Endothelial cell of umbilical vein (primary cell): ENCODE results near the gene ZNF317. TPM values are rescaled to one million over a fixed set of nuclear protein-coding genes. Genes with fewer than 3 reads are reported as not detected.

Experiments
- BruUV-seq: library from RNA; stranded (reverse); fragments of 400-500 nt; replicated peaks from 2 replicates; lab custom pipeline; 2021; lab: Mats Ljungman, UMichigan
- CTCF ChIA-PET: fragments of 300-600, 350-600 bp; sonication (Branson Sonifier 250); formaldehyde crosslinking; loops from one replicate; lab custom pipeline; 2021; ENCODE audit warnings: antibody characterized with exemption, inconsistent platforms; lab: Charles Lee
- POLR2A ChIA-PET: fragments of 300-600, 350-600 bp; sonication (Branson Sonifier 250); formaldehyde crosslinking; loops from one replicate; lab custom pipeline; 2021; ENCODE audit warnings: antibody characterized with exemption, inconsistent platforms; lab: Charles Lee
- DNase-seq: peaks from one replicate; pipeline ENCODE4 v3.0.0-alpha.2; 2011; ENCODE audit warnings: low read depth, low spot score
- FAIRE-seq: peaks from 2 replicates; lab custom pipeline; 2011; peaks lifted over from hg19 to GRCh38; lab: Jason Lieb, UNC
- H2AFZ ChIP-seq: 2 replicates; pipeline ENCODE4 v1.6.0; 2012; ENCODE audit warnings: low read depth, low read length, control low read depth, inconsistent platforms
- H3K27ac ChIP-seq: 2 replicates; pipeline ENCODE4 v1.5.1; 2011; ENCODE audit warnings: low read depth, mild to moderate bottlenecking, control low read depth, low read length, moderate library complexity; ENCODE audit not compliant: insufficient read depth
- H3K27me3 ChIP-seq, 2 experiments: 2 replicates each; pipeline versions ENCODE4 v1.6.0 to v1.6.1; 2011; ENCODE audit warnings: low read length in 2 of 2, mixed read lengths in 1 of 2; ENCODE audit not compliant: control insufficient read depth in 2 of 2, insufficient read depth in 2 of 2
- H3K36me3 ChIP-seq, 2 experiments: 2 replicates in 1 of 2; 3 replicates in 1 of 2; pipeline ENCODE4 v1.5.1; 2011; ENCODE audit warnings: low read length in 2 of 2, mild to moderate bottlenecking in 1 of 2, moderate library complexity in 1 of 2; ENCODE audit not compliant: control insufficient read depth in 2 of 2, insufficient read depth in 2 of 2; ENCODE audit errors: extremely low read depth in 1 of 2
- H3K4me1 ChIP-seq: 3 replicates; pipeline ENCODE4 v1.5.1; 2011; ENCODE audit warnings: mild to moderate bottlenecking, low read length; ENCODE audit not compliant: control insufficient read depth, insufficient read depth; ENCODE audit errors: extremely low read depth
- H3K4me2 ChIP-seq: 2 replicates; pipeline ENCODE4 v1.6.1; 2011; ENCODE audit warnings: low read length, control low read depth, mixed read lengths; ENCODE audit not compliant: insufficient read depth
- H3K4me3 ChIP-seq, 3 experiments: fragments of 200-600 bp in 1 of 3; sonication (generic), shearing (Covaris generic) in 1 of 3; replicated peaks in 1 of 3; 2 replicates each; pipeline ENCODE4 v1.5.1; 2011 to 2016; ENCODE audit warnings: control low read depth in 3 of 3, low read length in 3 of 3, mild to moderate bottlenecking in 2 of 3, inconsistent platforms in 1 of 3, low read depth in 1 of 3, moderate library complexity in 1 of 3; ENCODE audit not compliant: insufficient read depth in 1 of 3
- H3K79me2 ChIP-seq: 2 replicates; pipeline ENCODE4 v1.6.0; 2012; ENCODE audit warnings: low read length, inconsistent platforms; ENCODE audit not compliant: control insufficient read depth, insufficient read depth
- H3K9ac ChIP-seq: replicated peaks from 2 replicates; pipeline ENCODE3; 2011; ENCODE audit warnings: low read length, control low read depth; ENCODE audit not compliant: insufficient read depth; ENCODE audit errors: extremely low read depth
- H3K9me1 ChIP-seq: replicated peaks from 3 replicates; pipeline ENCODE4 v1.6.0; 2011; ENCODE audit warnings: mild to moderate bottlenecking, low read length; ENCODE audit not compliant: control insufficient read depth, insufficient read depth; ENCODE audit errors: extremely low read depth
- H3K9me3 ChIP-seq: replicated peaks from 2 replicates; pipeline ENCODE4 v1.5.1; 2012; ENCODE audit warnings: low read length, inconsistent platforms; ENCODE audit not compliant: control insufficient read depth, insufficient read depth
- H4K20me1 ChIP-seq: replicated peaks from 2 replicates; pipeline ENCODE3; 2011; ENCODE audit warnings: mild to moderate bottlenecking, low read length; ENCODE audit not compliant: control insufficient read depth, insufficient read depth; ENCODE audit errors: extremely low read depth
- CTCF ChIP-seq, 2 donors: IDR thresholded peaks; 1 replicate in 1 of 2; 2 replicates in 1 of 2; pipeline ENCODE4 v1.5.1; 2011; ENCODE audit warnings: low read length in 2 of 2, mild to moderate bottlenecking in 2 of 2, moderate library complexity in 2 of 2, control low read depth in 1 of 2, inconsistent platforms in 1 of 2, low read depth in 1 of 2; ENCODE audit not compliant: insufficient read depth in 1 of 2; ENCODE audit errors: extremely low read depth in 1 of 2
- EZH2 ChIP-seq: IDR thresholded peaks from 2 replicates; pipeline ENCODE4 v1.6.1; 2012; ENCODE audit warnings: borderline replicate concordance, low read depth, mild to moderate bottlenecking, moderate library complexity, low read length, inconsistent platforms; ENCODE audit not compliant: severe bottlenecking
- FOS ChIP-seq: IDR thresholded peaks from 2 replicates; pipeline ENCODE4 v1.6.1; 2011; ENCODE audit warnings: mild to moderate bottlenecking, low read length, moderate library complexity, borderline replicate concordance; ENCODE audit not compliant: insufficient read depth
- GATA2 ChIP-seq: IDR thresholded peaks from 2 replicates; pipeline ENCODE4 v1.7.0; 2011; ENCODE audit warnings: low read depth, mild to moderate bottlenecking, moderate library complexity, mixed read lengths, low read length; ENCODE audit not compliant: insufficient read length, insufficient read depth
- JUN ChIP-seq: IDR thresholded peaks from 2 replicates; pipeline ENCODE4 v1.6.1; 2011; ENCODE audit warnings: borderline replicate concordance, low read depth; ENCODE audit not compliant: insufficient read length, insufficient read depth
- MAX ChIP-seq: IDR thresholded peaks from 2 replicates; pipeline ENCODE4 v1.6.1; 2011; ENCODE audit not compliant: insufficient read depth, insufficient read length
- MYC ChIP-seq: IDR thresholded peaks from one replicate; pipeline ENCODE4 v1.6.1; 2011; ENCODE audit warnings: mild to moderate bottlenecking, low read depth, low read length
- POLR2A ChIP-seq: IDR thresholded peaks from 2 replicates; pipeline ENCODE4 v1.6.1; 2012; ENCODE audit warnings: low read depth, mild to moderate bottlenecking, control low read depth, low read length
- POLR2AphosphoS5 ChIP-seq: IDR thresholded peaks from 2 replicates; pipeline ENCODE4 v1.6.1; 2012; ENCODE audit warnings: low read depth, mild to moderate bottlenecking, control low read depth, low read length, moderate library complexity; ENCODE audit not compliant: insufficient read depth
- dilution Hi-C: fragments of 300-500 bp; cut with MboI; formaldehyde crosslinking; loops from one replicate; pipeline ENCODE4 v1.15.0; 2019; ENCODE audit warnings: low sequenced_read_pairs; ENCODE audit not compliant: extremely low pct_ligation_motif_present
- intact Hi-C: fragments of 100-400 bp; cut with micrococcal nuclease; formaldehyde crosslinking; loops from one replicate; pipeline ENCODE4 v1.10.0; 2022
- polyA plus RNA-seq, 4 experiments: library from polyadenylated mRNA; depleted of rRNA in 3 of 4; stranded (reverse) in 3 of 4; unstranded in 1 of 4; fragments of >200 nt; gene quantifications; 2 replicates each; pipeline versions ENCODE4 v1.2.1 to v1.2.3, GENCODE V29; 2011 to 2012; ENCODE audit warnings: missing spikeins in 1 of 4
- total RNA-seq: library from RNA; stranded (reverse); gene quantifications from 2 replicates; pipeline ENCODE4 v1.2.3, GENCODE V29; 2021

Gene ZNF317
- total and polyA plus RNA-seq, 2 donors (not counting 3 experiments of a cell fraction or from before 2014, with no cell fraction given) = 14.2 to 29.5 TPM

DNA sequence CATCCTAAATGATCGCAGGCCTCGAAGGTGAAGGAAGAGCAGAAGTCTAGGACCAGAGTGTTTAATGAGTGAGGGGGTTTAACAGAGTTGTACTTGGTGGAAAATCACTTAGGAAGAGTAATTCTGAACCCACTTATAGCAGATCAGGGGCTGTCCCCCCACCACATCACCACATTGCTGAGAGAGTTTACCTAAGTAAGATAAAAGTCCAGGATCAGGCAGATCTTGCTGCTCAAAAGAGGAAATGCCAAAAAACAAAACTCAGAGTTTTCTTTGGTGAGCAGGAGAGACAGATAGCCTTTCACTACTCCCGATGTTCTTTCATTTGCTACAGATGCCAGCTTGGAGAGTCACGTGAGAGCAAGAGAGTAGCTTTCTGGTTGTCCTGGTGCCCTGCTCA lies 15.4 kb downstream of the ZNF317 start:
- ChIA-PET CTCF (no interaction called here), POLR2A (no interaction called here)
- FAIRE-seq (no peak), DNase-seq (no peak)
- Histone ChIP-seq H3K4me3 (no peak overlapping the region), H4K20me1 (no peaks in the 10 kb centered on the region), H3K27me3 (no peaks in the 10 kb centered on the region), H3K9ac (no peak overlapping the region), H3K27ac (no peak overlapping the region), H3K9me1 (no peaks in the 10 kb centered on the region), H3K36me3 (peaks cover 16 to 35% of the 10 kb centered on the region in 2 experiments), H3K4me2 (no peak overlapping the region), H3K79me2 (peaks cover 54% of the 10 kb centered on the region), H2AFZ (no peak overlapping the region), H3K9me3 (peaks cover 5% of the 10 kb centered on the region), H3K4me1 (no peaks in the 10 kb centered on the region)
- dilution Hi-C loops (no loop called here), intact Hi-C loops (no loop called here)
- TF ChIP-seq CTCF (IDR thresholded peaks at IDR 0.05; ENCODE audit: extremely low read depth in 1 of 2, insufficient read depth in 1 of 2, low read depth in 1 of 2, low read length in 2 of 2) (no peak), POLR2AphosphoS5 (no peak), GATA2 (no peak), EZH2 (no peak), FOS (no peak), MYC (no peak), JUN (no peak), POLR2A (no peak), MAX (no peak)
- BruUV-seq = no TSS peak
